COLO829 (cell line): Measurements from ENCODE around the gene RINL.

ENCODE experiments used
- DNase-seq: peaks from one replicate; pipeline ENCODE4 v3.0.0; 2012; ENCODE audit warnings: low spot score

RINL gene

DNA sequence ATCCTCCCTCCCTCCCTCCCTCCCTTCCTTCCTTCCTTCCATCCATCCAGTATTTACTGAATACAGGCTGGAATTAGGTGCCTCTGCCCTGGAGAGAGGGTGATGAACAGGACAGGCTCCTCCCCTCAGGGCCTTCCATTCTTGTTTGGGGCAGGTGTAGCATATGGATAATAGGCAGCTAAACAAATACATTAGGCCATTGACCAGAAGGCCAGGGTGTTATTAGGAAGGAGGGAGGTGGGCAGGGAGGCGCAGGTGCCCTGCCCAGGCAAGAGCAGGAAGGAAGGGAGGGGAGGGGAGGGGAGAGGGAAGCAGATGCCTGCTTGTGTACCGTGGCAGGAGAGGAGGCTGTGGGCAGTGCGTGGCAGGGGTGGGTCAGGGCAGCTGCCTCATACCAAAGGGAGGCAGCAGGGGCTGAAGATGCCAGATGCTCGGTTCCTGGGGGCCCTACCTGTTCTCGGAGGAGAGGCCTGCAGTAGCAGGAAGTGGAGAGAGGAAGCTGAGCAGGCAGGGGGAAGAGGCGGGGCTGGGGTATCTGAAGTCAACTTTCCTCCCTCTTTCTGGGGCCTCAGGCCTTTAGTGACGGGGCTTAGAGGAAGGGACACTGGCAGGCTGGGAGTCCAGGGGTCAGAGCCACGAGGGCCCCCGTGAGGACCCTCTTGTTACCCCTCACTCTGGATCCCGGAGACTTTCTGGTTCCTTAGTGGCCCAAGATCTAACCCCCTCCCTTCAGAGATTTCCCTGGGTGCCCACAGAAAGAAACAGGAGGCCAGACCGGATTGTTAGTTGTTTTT, at the start of gene RINL:
RINL (minus strand) TSS at position 495 of the 794 bp plus-strand sequence. CDS start 1,533 bp downstream, outside the sequence.
- no peak for DNase-seq

DNA sequence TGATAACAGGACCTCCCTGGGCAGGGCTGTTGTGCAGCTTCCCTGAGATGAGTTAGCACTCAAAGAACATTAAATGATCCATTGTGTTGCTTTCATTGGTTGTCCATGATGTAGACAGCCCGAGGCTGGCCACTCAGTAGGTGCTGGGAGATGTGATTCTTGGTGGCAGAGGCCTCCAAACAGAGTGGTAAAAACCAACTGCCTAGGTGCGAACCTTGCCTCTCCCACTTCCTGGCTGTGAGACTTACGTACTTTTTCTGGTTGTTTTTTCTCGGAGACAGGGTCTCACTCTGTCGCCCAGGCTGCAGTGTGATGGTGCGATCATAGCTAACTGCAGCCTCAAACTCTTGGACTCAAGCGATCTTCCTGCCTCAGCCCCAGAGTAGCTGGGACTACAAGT, 46.3 kb upstream of the RINL start:
- DNase-seq: no peak

GRCh38 chr19:38922482-38922881, 44.4 kb upstream of the RINL start:
- no peak for DNase-seq

DNA sequence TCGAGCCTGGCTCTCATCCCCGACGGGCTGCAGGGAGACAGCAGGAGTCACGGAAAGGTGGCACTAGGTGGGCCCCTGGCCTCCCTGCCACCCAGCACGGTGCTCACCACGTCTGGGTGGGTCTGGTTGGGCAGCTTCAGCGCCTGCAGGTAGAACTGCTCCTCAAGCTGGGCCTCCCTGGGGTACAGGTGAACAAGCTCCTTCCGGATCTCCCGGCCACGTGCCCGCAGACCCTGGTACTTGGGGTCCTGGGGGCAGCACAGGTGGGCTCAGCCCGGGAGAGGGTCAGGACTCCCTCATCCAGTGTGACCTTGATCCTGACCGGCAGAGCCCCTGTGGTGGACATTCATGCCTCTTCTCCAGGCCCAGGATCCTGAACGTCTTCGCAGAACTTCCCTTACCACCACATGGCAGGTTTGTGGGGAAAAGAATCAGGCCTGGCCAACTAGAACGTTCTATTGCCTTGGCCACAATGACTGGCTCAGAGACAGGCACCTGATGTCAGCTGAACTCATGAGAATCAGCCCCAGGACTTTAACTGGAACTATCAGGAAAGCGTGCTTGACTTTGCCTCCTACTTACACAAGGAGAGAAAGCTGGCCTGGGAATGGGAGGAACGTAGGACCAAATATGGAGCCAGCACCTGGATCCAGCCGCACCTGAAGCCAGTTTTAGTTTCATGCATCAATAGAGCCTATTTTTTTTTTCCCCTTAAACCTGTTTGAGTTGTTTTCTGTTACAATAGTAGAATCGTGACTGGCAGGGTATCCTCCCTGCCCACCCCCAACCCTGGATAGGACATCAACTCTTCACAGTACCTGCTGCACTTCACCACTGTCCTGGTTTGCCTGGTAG, 43.6 kb upstream of the RINL start:
- no peak for DNase-seq

DNA sequence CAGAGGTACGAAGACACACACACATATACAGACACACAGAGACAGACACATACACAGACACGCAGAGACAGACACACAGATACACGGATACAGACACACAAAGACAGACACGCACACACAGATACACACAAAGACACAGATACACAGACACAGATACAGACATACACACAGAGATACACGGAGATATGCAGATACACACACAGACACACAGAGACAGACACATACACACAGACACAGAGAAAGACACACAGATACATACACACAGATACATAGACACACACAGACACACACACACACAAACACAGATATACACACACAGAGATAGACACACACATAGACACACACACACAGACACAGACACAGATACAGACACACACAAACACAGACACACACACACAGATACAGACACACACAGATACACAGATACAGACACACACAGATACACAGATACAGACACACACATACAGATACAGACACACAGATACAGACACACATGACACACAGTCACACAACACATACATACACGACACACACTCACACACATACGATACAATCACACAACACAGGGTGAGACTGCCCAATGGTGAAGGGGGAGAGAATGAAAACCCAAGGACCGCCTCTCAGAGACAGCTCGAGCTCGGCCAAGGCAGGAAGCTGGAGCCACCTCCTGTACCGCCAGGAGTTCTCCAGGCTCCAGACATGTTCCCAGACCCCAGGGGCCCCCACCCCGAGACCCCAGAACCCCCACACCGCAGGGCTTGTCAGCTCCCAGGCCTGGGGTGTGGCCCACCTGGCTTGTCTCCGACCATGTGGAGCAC, 42.7 kb upstream of the RINL start:
- DNase-seq: no peak

- no peak for DNase-seq
Measured at GRCh38 chr19:38919837-38920601, 41.9 kb upstream of the RINL start.

GRCh38 chr19:38918526-38918925, 40.5 kb upstream of the RINL start:
- no peak for DNase-seq

DNA sequence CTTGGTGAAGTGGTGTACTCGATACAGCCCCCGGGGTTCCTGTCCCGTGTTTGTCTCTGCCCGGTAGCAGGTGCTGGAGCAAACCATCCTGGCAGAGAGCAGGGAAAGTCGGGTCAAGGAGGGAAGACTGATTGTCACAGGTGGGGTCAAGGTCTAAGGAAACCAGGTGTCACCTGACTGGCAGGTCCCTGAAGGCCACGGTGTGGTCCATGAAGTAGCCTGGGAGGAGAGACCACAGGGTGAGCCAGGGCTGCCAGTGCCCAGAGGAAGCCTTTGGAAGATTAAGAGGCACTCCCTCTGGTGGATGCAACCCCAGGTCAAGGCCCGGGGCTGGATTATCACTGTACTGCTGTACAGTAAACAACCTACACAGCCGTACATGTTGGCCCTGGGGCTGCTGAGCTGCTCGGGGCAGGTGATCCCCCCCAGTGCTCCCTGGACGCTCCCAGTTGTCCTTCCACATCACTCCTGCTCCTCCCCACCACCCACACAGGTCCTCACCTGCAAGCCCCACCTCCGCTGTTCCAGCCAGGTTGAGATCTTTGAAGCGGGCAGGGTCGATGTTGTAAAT, 39.9 kb upstream of the RINL start:
- no peak for DNase-seq

DNA sequence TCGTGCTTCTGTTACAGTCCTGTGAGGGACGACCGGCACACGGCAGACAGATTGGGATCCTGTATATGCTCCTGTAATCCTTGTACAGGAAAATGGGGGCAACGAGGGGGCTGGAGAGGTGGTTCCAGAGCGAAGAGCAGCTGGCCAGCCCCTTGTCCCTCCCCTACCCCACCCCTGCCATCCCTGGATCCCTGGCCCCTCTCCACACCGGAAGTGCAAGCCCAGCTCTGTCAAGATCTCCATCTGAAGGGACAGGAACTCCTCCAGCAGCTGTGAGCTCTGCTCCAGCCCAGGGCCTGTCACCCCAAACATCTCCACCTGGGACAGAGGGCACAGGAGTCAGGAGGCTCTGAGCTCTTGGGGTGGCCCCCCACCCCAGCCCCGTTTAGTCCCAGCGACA, 39.4 kb upstream of the RINL start:
- DNase-seq: no peak

DNA sequence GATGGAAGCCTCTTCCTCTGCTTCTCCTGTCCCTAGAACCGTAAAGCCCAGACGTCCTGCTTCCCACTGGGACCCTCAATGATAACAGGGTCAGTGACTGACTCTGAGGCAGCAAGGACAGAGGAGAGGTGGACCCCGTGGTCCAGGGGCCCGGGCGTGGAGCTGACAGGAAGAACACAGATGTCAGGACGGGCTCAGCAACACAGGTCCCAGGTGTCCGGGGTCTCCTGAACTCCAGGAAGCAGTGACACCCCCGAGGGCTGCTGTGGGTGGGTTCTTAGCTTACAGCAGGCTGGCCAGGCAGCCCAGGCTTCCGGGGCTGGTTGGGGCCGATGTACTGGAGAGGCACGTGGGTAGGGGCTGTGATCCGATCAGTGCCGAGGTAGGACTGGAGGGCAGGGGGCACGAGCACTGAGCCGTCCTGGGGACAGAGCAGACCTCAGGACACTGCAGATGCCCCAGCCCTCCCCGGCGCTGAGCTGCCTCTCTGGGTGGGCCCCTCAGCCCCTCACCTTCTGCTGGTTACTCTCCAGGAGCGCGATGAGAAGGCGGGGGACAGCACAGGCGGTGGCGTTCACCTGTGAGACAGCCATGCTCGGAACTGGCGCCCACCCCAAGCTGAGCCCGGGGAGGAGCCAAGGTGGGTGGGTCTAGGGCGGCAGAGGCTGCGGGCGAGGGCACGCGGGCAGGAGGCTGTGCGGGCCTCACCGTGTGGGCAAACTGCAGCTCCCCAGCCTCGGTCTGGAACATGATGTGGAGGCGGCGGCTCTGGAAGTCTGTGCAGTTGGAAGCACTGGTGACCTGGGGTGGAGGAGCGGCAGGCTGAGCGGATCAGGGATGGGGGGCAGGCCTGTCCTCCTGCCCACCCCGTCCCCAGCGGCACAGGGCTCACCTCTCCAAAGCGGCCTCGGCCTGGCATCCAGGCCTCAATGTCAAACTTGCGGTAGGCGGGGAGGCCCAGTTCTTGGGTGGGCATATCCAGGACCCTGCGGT, 37.5 kb upstream of the RINL start:
- DNase-seq: no peak

GRCh38 chr19:38913958-38914357, 35.9 kb upstream of the RINL start:
- no peak for DNase-seq

DNA sequence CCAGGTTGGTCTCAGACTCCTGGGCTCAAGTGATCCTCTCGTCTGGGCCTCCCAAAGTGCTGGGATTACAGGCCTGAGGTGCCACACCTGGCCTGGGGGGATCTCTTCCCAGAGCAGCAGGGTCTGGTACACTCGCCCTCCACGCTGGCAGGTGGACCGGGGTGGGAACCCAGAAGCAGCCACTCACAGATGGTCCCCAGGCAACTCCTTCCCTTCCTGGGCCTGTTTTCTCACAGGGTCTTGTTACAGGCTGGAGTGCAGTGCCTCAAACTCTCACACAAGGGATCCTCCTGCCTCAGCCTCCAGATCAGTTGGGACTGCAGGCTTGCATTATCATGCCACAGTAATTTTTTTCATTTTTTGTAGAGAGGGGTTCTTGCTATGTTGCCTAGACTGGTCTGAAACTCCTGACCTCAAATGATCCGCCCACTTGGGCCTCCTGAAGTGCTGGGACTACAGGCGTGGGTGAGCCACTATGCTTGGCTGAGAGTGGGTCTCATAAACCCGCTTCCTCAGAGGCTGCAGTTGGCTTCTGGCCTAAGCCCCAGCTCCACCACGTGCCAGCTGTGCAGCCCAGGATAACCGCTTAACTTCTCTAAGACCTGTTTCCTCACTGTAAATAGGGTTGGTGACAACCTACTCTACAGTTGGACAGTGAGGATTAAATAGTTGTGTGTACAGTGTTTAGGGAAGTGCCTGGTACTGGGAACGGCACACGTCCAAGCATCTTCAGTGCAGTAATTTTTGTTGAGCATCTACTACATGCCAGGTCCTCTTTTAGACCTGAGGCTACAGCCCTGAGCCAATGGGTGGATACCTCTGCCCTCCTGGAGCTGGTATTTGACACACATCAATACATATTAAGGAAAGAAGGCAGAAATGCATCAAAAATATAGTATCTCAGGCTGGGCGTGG, 34.8 kb upstream of the RINL start:
- DNase-seq: no peak

DNA sequence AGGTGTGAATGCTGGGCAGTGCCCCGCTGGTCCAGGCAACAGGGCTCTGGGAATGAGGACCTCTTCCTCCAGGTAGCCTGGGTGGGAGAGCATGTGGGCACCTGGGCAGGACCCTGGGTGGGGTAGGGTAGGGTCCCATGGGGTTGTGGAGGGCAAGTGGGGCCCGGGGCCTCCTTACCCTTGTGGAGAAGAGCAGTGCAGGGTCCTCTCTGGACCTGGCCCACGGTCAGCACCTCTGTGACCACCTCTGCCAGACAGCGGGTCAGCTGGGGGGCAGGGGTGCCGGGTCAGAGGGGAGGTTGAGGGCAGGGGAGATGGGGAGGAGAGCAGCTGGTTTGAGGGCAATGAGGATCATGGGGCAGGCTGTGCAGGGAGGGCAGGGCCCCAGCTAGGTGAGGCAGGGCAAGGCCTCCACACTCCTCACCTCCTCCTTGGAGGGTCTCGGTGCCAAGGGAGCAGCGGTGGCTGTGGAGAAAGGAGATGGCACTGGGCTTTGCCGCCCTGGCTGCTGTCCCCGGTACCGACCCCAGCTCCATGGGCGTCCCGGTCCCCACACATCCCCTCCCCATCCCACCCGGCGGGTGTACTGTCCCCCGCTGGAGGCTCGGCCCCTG, 33.4 kb upstream of the RINL start:
- DNase-seq: no peak

DNA sequence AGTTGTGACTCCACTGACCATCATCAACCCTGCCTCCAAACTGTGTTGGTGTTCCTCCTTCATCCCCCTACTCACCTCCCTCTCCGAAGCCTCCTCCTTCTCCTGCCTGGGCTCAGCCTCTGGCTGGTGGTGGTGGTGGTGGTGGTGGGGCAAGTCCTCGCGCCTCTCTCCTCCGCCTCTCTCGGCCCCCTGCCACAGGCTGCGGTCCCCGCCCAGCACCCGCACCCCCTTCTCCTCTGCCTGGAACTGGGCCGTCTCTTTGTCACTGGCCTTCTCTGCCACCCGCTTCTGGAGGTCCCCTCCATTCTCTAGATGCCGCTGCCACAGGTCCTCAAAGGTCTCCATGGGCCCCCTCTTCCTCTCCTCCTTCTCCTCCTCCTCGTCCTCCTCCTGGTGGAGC, 32.4 kb upstream of the RINL start:
- no peak for DNase-seq

DNA sequence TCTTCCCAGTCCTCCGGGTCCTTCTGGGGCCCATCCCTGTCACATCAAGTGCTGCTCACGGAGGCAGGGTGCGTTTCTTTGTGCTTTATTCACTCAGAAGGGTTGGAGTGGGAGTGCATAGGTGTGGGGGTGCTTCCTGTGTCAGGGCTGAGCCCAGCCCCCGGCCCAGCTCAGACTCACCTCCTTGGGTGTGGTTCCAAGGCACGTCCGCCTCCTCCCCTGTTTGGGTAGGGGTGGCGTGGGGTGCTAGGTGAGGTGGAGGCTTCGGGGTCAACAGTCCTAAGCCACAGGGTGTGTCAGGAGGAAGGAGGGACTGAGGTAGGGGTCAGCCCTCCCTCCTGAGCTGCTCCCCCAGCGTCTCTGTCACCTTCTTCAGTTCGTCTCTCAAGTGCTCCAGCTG, 30.8 kb upstream of the RINL start:
- DNase-seq: no peak

- DNase-seq: no peak
Measured at GRCh38 chr19:38907670-38908069, 29.6 kb upstream of the RINL start.

- no peak for DNase-seq
Measured at GRCh38 chr19:38907227-38907626, 29.2 kb upstream of the RINL start.

DNA sequence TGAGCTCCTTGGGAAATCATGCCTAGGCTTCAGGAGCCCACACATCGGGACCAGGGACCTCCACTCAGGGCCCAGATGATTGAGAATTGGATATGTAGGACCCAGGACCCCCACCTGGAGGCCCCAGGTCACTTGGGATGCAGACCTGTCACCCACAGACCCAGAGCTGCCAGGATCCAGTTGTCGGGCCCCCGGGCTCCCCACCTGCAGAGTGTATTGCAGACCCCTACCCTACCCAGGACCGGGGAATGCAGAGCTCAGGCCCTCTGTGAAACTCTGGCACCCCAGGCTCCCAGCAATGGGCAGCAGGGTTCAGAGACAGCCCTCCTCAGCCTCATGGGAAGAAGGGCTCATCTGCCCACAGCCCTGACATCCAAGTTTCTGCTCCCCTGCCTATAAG, 27.5 kb upstream of the RINL start:
- DNase-seq: no peak
